ENCODE measurements around the gene UGCG.
"Not testable (repeated sequence)": the region's sequence is repeated elsewhere in the genome, so short reads cannot be mapped to it uniquely, and the experiment has no call there.

UGCG gene

DNA sequence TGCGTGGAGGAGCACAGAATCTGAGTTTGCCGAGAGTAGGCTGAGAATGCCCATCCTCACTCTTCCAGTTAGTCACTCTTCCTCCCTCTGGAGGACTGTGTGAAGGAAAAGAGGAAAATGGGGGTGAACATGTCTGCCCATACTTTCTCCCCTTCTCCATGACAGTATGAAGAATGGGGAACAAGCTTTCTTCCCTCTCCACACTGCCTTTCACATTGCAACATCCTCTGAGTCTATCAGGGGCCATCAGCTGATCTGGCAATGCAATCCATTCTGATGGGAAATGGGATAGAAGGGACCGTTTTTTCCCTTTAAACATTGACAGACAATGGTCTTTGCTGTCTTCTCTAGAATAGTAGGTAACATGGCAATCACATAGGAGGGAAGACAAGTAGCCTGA, 56.8 kb downstream of the UGCG start:
- DNase-seq (ENCODE audit: low spot score): no peak

- no peak for DNase-seq (ENCODE audit: low spot score)
Measured at GRCh38 chr9:111955048-111955447, 58.4 kb downstream of the UGCG start.

GRCh38 chr9:111957856-111958631, 61.4 kb downstream of the UGCG start:
- DNase-seq (ENCODE audit: low spot score): no peak

DNA sequence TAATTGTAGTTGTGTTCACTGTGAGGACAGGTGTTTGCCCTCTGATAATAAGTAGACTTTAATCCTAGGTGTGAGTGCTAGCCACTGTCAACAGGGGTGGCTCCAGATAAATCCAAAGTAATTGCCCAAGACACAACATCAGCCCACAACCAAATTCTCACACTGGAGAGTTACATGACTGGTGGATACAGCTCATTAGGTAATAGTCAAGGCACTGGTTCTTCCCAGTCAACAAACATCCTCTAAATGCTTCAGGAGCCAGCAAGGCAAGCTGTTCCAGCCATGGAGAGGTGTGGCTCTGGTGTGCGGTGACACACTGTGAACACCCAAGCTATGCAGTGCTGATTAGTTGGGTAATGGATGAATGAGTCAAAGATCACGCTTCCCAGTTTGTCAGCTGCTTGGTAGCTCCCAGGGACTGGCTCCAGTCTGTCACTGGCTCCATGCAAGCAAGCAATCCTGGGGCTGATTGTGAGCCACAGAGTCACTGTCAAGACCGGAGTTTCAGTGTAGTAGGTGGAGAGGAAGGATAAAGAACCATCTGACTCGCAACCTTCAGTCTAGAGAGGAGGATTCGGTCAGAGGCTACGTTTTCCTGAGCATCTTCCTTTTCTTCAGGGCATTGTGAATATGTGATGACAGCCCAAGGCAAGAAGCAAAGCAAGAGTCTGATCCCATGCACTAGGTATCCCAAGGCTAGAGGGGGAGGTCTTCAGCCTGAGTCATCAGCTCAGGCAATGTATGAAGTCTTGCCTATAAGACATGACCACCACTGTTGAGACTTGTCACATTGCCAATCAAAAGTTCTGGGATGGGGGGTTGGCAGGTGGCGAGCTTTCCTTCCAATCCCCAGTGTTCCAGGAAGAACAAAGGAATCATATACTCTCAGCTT, 63.1 kb downstream of the UGCG start:
- DNase-seq (ENCODE audit: low spot score): peak; percentile 64

DNA sequence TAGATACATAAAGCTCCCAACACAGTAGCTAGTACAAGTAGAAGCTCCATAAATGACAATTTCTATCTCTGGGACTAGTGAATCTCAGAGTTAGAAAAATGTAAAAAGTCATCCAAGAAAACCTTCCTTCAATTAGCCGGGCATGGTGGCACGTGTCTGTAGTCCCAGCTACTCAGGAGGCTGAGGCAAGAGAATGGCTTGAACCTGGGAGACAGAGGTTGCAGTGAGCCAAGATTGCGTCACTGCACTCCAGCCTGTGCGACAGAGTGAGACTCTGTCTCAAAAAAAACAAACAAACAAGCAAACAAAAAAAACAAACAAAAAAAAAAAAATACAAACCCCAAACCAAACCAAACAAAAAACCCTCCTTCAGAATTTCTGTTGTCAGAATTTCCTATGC, 63.9 kb downstream of the UGCG start:
- DNase-seq (ENCODE audit: low spot score): not testable (repeated sequence)

DNA sequence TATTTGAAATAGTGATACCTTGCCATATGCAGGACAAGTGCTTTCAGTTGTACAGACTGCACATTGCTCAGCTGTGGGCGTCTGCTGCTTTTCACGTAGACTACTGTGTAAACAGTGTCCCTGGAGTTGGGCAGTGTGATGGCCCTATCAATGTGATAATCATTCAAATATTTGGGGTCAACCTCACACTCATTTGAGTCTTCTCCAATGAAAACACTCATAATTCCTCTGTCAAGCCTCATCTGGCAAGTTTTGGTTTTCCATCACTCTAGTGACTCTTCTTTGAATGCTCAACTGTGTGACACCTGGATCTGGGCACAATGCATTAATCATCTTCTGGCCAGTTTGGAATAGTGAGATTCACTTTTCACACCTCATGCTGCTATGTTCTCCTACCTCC, 64.4 kb downstream of the UGCG start:
- no peak for DNase-seq (ENCODE audit: low spot score)

- no peak for DNase-seq (ENCODE audit: low spot score)
Measured at GRCh38 chr9:111961575-111961974, 65.0 kb downstream of the UGCG start.

- DNase-seq (ENCODE audit: low spot score): no peak
Measured at GRCh38 chr9:111962021-111962420, 65.4 kb downstream of the UGCG start.

- no peak for DNase-seq (ENCODE audit: low spot score)
Measured at GRCh38 chr9:111963995-111964394, 67.4 kb downstream of the UGCG start.

- DNase-seq (ENCODE audit: low spot score): no peak
Measured at GRCh38 chr9:111965566-111966019, 69.0 kb downstream of the UGCG start.

- no peak for DNase-seq (ENCODE audit: low spot score)
Measured at GRCh38 chr9:111966124-111966723, 69.6 kb downstream of the UGCG start.

DNA sequence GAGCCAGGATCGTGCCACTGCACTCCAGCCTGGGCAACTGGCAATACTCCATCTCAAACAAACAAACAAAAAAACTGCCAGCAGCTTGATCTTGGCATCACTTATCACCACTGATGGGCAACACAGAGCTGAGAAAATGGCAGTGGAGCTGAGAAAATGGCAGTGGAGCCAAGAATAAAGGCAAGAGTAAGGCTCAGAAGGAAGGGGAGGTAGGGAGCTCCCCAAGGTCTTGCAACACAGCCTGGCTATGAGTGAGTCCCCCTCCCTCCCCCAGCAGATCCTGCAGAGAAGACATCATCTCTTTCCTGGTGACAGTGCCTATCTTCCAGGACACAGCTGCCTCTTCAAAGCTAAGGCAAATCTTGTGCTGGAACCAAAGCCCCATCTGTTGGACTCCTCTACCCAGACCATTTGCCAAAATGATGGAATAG, 70.3 kb downstream of the UGCG start:
- DNase-seq (ENCODE audit: low spot score): no peak

DNA sequence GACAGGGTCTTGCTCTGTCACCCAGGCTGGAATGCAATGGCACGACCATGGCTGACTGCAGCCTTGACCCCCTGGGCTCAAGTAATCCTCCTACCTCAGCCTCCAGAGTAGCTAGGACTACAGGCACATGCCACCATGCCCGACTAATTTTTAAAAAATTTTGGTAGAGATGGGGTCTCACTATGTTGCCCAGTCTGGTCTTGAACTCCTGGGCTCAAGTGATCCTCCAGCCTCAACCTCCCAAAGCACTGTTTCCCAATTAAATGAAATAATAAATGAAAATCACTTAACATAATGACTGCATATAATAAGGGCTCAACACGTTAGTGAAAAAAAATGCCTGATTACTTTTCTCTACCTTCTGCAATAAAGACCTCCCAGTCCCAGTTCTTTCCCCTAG, 71.0 kb downstream of the UGCG start:
- DNase-seq (ENCODE audit: low spot score): no peak

- DNase-seq (ENCODE audit: low spot score): no peak
Measured at GRCh38 chr9:111969061-111969460, 72.4 kb downstream of the UGCG start.

DNA sequence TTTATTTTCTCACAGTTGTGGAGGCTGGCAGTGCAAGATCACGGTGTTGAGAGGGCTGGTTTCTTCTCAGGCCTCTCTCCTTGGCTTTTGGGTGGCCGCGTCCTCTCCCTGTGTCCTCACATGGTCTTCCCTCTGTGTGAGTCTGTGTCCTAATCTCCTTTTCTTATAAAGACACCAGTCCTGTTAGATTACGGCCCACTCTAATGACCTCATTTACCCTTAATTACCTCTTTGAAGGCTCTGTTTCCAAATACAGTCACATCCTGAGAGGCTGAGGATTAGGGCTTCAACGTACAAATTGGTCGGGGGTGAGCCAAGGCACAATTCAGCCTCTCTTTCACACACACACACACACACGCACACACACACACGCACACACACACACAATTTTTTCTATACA, 73.0 kb downstream of the UGCG start:
- no peak for DNase-seq (ENCODE audit: low spot score)

GRCh38 chr9:111970827-111971226, 74.2 kb downstream of the UGCG start:
- DNase-seq (ENCODE audit: low spot score): no peak

DNA sequence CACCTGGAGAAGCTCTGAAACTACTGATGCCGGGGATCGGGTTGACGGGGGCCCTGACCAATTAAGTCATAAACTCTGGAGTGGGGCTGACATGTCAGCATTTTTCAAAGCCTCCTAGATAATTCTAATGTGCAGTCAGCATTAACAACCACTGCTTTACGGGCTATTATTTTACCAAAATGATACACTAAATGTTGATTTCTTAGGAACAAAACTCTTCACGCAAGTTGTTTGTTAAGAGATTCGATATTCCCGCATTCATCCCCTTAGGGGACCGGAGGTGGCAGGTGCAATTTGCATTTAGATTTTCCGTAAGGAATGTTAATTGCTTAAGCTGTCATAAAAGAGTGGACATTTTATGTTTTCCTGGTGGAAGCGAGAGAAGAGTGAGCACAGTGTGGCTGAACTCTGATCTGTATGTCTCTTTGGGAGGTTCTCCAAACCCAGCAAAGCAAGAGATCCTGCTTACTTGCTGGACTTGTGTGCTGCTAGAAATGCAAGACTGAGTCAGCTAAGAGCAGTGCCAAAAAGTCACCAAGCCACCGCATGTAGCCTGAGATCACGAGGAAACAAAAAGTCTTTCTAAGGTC, 77.6 kb downstream of the UGCG start:
- peak; percentile 50 for DNase-seq (ENCODE audit: low spot score)

- no peak for DNase-seq (ENCODE audit: low spot score)
Measured at GRCh38 chr9:111975709-111976108, 79.1 kb downstream of the UGCG start.

GRCh38 chr9:111978616-111979015, 82.0 kb downstream of the UGCG start:
- DNase-seq (ENCODE audit: low spot score): no peak

- no peak for DNase-seq (ENCODE audit: low spot score)
Measured at GRCh38 chr9:111979561-111979960, 82.9 kb downstream of the UGCG start.

GRCh38 chr9:111980398-111980797, 83.8 kb downstream of the UGCG start:
- no peak for DNase-seq (ENCODE audit: low spot score)

GRCh38 chr9:111983484-111983908, 86.9 kb downstream of the UGCG start:
- DNase-seq (ENCODE audit: low spot score): no peak

Measured in HuH-7 (cell line).